HG02870 (cell line): ENCODE data around the gene RUVBL2.

Source experiments
- ATAC-seq: cut with Tn5 transposase; IDR thresholded peaks from one replicate; pipeline ENCODE4 v1.9.1; 2021; ENCODE audit warnings: mild to moderate bottlenecking, moderate library complexity; ENCODE audit not compliant: unreplicated experiment

Gene RUVBL2

GRCh38 chr19:48987323-48987722, 6.4 kb upstream of the RUVBL2 start:
- no peak for ATAC-seq

- no peak for ATAC-seq
Observed at GRCh38 chr19:48988286-48988685, 5.4 kb upstream of the RUVBL2 start.

- no peak for ATAC-seq
Observed at GRCh38 chr19:48988860-48989259, 4.8 kb upstream of the RUVBL2 start.

GRCh38 chr19:48989701-48990291, 3.9 kb upstream of the RUVBL2 start:
- ATAC-seq = no peak

GRCh38 chr19:48990400-48990799, 3.3 kb upstream of the RUVBL2 start:
- no peak for ATAC-seq

- ATAC-seq = no peak
Observed at GRCh38 chr19:48991011-48991609, 2.6 kb upstream of the RUVBL2 start.

- no peak for ATAC-seq
Observed at GRCh38 chr19:48991873-48992580, 1.7 kb upstream of the RUVBL2 start.

GRCh38 chr19:48992581-48993174, 1.0 kb upstream of the RUVBL2 start:
- no peak for ATAC-seq

- no peak for ATAC-seq
Observed at GRCh38 chr19:48994035-48994386, 324 bp downstream of the RUVBL2 start.

GRCh38 chr19:48997972-48998371, 4.3 kb downstream of the RUVBL2 start:
- no peak for ATAC-seq

- no peak for ATAC-seq
Observed at GRCh38 chr19:48999481-49000325, 6.0 kb downstream of the RUVBL2 start.

GRCh38 chr19:49004133-49004532, 10.4 kb downstream of the RUVBL2 start:
- ATAC-seq = no peak

GRCh38 chr19:49004964-49005614, 11.4 kb downstream of the RUVBL2 start:
- no peak for ATAC-seq

GRCh38 chr19:49006905-49007304, 13.2 kb downstream of the RUVBL2 start:
- no peak for ATAC-seq

GRCh38 chr19:49009828-49010227, 16.1 kb downstream of the RUVBL2 start:
- no peak for ATAC-seq

GRCh38 chr19:49010453-49010852, 16.8 kb downstream of the RUVBL2 start:
- no peak for ATAC-seq

- ATAC-seq = no peak
Observed at GRCh38 chr19:49011194-49011593, 17.5 kb downstream of the RUVBL2 start.

- no peak for ATAC-seq
Observed at GRCh38 chr19:49014123-49014869, 20.6 kb downstream of the RUVBL2 start.

GRCh38 chr19:49014870-49015255, 21.2 kb downstream of the RUVBL2 start:
- no peak for ATAC-seq
